DMS153 treated with DMSO at 0.1 percent for 48 hours (cell line): ENCODE measurements around the gene FBP1.
"Not testable (repeated sequence)": the region's sequence is repeated elsewhere in the genome, so short reads cannot be mapped to it uniquely, and the experiment has no call there.

Experiments
- DNase-seq: peaks from one replicate; lab custom pipeline; 2025; ENCODE audit not compliant: unreplicated experiment; lab: John Stamatoyannopoulos, UW

The FBP1 gene

DNA sequence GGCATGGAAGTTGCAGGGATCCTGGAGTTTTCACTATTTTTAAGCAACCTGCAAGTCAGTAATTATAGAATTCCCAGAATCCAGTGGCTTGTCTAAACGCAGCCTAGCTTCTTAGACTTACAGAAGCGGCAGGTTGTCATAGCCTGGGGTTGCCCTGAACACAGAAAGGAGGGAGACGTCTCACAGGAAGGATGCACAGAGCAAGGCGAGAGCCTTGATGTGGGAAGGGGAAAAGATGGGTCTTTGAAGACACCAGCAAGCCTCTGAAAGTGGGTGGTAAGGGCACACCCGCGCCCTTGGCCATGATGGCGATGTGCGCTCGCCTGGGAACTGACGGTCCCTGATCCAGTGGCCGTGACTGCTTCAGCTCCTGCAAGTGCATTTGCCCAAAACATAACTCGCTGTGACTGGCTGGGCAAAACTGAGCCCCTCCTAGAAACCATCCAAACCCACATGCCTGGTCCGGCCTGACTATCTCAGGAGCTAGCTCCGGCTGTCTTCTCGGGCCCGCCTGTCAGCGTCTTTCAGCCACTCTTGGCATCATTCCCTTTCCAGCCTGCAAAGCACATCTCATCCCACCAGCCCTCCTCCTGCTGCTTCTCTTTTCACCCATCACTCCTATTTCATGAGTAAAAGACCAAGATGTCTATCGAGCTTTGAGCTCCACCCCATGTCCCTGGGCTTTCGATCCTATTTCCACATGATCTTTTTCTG is 17.1 kb downstream of the FBP1 start:
- no peak for DNase-seq

DNA sequence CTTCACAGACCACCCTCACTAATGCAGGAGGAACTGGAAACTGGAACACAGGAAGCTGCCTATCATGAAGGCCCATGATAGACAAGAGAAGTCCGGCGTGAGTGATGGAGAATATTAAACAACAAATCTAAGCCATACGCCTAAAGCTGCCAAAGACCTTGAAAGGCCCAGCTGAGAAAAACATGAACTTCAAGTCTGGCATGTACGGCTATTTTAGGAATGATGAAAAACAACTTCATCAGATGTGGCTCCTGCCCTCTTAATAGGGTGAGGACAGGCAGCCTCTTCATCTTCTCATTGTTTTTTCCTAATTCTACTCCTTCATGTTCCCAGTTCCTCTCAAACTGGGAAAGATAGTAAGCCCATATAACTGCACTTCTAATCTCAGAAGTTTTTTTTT is 20.3 kb downstream of the FBP1 start:
- no peak for DNase-seq

DNA sequence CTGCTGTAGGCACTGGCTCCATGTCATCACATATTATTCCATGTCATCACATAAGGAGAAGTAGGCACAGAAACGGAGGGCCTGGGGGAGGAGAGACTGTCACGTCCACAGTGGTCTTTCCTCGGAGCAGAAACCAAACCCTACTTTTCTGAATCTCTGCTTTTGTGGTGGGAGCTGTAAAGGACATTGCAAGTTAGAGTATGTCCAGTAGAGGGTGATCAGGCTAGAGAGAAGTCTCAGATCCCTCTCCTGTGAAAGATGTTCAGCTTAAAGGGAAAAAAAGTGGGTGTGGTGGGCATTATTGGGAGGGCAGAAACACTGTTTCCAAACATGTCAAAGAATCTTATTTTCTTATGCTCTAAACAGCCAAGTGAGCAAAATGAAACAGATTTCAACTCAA is 26.3 kb downstream of the FBP1 start:
- DNase-seq = no peak

DNA sequence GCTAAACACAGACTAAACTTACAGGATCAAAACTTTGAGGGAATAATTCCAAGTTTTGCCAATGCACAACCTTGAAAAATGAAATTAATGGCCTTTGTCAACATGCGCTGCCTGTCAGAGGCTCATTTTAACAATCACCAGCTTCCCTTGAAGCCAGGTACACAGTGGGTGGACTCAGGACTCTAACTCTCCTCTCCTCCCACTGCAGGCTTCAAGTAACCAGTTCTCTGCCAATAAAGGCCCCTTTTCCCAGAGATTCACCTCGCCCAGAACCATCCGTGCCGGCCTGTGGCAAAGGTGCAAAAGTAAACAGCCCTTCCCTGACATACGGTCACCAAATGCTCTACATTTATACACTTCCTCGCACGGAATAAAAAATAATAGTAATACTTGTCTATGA is 27.2 kb downstream of the FBP1 start:
- no peak for DNase-seq

DNA sequence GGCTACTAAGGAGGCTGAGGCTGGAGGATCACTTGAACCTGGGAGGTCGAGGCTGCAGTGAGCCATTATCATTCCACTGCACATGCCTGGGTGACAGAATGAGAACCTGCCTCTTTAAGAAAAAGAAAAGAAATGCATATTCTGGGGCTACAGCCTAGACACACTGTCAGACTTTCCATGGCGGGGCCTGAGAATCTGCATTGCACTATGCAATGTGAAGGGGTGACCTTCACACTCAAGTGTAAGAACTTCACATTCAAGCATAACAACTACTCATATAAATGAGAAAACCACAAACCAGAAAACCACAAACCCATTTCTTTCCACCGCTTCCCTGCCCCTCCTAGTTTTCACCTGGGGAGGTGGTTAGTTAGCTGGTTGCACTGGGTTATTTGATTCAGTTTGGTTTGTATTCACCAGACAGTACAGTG is 27.7 kb downstream of the FBP1 start:
- no peak for DNase-seq

DNA sequence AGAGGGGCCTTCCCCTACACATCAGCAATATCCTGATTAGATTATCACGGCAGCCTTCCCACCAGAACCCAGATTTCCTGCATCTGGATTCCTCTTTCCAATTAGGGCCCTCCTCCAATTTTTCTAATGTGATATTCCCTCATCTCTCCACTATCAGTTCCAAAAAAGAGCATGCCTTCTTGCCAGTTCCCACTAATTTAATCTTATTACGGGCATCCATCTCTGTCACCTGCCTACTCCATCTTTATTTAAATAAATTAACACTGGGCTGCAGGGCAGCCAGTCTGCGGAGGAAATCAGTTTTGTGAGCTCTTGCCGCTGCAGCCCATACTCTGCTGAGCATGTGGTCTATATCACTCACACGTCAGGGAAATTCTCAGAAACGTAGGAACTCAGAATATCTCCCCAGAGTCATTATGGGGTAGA is 29.1 kb downstream of the FBP1 start:
- no peak for DNase-seq

DNA sequence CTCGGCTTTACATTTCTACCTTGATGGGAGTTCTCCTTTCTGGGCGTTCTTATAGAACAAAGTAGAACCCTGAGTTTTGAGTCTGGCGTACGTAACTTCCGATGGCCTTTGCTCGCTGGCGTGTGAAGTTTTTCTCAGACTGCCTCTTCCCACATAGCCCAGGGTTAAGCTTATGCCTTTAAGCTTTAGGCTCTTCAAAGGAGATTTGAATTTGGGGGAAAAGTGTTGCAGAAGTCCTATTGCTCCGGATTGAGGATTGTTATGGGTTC is 32.0 kb downstream of the FBP1 start:
- no peak for DNase-seq

DNA sequence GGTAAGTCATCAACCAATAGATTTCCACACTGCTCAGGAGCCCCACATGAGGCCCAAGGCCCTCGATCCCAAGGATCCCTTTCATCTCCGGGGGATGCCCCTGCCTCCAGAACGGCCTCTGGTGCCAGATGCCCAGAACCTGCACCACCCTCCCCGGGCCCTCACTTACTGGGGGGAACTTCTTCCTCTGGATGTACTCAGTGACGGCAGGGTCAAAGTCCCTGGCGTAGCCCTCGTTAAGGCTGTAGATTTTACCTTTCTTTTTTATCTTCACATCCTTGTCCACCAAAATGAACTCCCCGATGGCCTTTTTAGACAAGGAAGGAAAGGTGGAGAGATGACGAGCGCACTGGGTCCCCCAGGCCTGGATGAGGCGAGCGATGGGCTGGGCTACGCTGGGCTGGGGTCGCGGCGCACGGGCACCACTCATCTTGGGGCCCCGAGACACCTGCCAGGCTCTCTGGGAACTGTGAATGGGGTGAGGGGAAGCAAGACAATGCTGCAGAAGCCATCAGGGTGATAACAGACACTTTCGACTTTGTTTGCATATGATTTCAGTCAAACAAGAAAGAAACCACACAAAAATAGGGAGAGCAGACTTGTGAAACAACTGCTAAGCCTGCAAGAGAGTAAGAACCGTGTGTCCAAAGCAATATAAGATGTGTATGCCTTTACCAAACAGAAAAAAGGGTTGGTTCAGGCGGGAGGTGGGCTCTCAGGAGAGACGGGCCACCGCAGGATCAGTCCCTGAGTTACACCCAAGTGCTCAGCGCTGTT is 32.5 kb downstream of the FBP1 start:
- DNase-seq = no peak

DNA sequence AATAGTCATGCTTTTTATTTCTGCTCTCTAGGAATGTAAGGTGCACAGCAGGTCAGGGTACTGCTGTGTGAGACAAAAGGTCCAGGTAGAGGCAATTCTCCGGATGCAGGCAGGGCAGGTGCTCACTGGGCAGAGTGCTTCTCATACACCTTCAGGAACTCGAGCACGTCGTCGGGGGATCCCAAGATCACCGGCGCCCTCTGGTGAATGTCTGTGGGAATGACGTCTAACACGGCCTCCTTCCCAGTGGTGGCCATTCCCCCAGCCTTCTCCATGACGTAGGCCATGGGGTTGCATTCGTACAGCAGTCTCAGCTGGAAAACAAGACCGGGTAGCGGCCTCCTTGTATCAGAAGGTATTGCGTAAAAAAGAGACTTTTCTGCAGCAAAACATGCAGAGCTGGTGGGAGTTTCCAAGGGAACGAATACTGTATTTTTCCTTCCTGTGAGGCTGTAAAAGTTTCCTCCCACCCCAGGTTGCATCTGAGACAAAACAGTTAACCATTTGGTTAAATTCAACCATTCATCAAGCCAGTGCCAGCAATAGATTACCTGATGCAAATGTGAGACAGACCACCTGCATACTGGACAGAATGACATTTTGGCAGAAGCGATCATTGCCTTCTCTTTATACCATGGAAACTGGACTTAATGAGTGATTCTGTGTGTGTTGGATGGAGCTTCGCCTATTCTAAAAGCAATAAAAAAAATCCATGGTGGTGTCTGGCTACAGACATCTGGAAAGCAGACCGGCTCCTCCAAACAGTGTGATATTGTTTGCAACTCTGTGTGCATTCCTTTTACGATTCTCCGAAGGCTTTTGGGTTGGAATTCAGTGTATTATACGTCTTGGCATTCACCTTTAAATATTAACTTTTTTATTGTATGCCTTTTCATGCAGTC is 35.8 kb downstream of the FBP1 start:
- peak; percentile 42 for DNase-seq

DNA sequence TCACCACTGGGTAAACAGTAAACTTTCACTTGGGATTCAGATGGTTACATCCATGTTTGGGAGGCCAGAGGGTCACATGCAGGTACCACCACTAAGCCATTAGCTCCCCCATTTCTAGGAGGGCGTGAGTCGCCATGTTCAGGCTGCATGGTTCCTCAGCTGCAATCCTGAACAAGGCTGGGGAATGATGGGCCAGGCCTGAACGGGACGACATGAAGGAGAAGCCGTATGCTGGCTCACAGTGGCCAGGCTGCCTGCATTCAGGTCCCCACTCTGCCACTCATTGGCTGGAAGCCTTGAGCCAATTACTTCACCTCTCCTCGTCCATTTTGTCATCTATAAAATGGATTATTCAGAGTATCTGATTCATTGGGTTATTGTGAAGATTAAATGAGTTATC is 36.7 kb downstream of the FBP1 start:
- no peak for DNase-seq

DNA sequence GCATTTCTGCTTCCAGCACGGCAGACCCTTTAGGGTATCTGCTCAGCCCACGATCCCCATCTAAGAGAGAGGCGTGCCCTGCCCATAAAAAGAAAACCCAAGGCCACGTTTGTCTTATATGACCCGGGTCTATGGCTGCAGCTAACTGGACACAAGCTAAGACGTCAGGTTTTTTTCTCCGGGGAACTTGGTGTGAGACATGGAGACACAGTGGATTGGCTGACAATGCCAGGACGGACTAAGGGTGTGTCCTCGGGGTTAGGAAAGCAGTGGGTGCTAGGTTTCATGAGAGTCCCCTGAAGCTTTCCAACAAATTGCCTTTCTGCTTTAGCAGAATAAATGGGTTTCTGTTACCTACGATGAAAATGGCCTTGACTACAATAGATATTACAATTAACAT is 38.6 kb downstream of the FBP1 start:
- DNase-seq = no peak

DNA sequence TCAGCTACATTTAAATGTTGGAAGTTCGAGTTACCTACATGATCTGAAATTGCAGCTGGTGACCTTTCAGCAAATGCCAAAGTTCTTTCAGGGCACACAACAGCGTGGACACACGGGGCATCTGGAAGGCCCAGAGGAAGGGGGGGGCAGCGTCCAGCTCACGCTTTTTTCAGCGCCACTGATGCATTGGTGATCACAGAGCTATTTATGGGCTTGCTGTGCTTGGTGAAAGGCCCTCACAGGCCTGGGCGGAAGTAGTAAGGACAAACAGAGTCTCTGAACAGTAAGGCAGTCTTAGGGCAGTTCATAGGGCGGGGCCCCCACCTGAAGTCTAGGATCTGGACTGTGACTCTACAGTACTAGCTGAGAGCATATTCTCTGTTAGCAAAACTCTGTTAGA is 39.1 kb downstream of the FBP1 start:
- no peak for DNase-seq

DNA sequence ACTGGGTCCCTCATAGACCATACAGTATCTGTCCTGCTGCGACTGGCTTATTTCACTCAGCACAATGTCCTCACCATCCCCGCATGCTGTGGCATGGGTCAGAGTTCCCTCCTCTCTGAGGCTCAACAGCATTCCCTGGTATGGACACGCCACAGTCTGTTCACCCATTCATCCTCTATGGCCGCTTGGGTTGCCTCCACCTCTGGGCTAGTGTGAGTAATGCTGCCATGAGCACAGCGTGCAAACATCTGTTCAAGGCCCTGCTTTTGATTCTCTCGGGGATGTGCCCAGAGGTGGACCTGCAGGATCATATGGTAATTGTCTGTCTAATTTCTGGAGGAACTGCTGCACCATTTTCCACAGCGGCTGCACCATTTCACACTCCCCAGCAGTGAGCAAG is 40.2 kb downstream of the FBP1 start:
- no peak for DNase-seq

DNA sequence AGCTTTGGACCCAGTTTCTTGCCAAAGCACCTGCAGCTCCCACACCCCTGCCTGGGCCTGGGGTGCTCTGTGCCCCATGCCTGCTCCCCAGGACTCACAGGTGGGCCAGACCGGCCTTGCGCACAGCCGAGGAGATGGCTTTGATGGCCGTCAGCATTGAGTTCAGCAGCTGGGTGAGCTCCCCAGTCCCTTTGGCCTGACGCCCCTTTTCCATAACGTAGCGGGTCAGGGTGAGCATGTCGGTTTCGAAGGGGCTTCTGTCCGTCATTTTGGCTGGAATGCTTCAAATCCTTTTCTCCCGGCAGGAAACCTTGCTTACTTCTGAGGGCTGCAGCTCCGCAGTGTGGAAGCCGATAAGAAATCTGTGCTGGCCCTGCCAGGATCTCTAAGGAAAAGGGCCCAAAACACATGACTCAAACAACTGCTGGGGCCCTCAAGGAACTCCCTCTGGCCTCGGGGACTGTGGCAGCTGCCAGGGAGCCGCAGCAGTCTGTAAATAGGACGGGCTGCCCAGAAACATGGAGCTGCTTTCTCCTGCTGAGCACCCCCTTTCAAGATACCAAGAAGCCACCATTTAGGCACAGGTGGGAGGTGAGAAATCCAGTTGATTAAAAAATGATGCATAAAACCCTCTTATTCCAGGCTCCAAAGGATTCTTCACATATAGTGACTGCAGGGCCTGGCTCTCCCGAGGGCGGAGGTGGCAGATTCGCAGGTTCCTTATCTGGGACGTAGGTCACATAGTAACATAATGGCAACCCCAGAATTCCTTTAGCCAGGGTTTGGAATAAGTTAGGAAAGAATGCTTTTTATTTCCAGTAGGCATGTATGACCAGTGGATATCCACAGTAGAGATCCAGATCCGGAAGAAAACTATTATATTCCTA is 45.6 kb downstream of the FBP1 start, which contains the start of gene FBP2:
TSS of gene FBP2 (minus strand) at position 366 of the 887 bp plus-strand sequence. CDS start at position 268, 98 bp downstream.
- no peak for DNase-seq

DNA sequence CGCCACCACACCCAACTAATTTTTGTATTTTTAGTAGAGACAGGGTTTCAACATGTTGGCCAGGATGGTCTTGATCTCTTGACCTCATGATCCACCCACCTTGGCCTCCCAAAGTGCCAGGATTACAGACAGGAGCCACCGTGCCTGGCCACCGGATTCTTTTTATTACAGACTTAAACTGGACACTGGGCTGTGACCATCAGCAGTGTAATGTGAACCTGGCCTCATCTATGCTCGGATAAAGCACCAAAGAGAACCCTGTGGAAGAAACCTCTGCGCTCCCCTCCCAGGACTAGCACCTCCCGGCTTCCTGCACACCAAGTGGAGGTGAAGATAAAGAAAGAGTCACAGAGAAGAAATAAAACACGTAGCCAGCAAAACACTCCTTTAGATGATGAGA is 46.6 kb downstream of the FBP1 start:
- DNase-seq = not testable (repeated sequence)

DNA sequence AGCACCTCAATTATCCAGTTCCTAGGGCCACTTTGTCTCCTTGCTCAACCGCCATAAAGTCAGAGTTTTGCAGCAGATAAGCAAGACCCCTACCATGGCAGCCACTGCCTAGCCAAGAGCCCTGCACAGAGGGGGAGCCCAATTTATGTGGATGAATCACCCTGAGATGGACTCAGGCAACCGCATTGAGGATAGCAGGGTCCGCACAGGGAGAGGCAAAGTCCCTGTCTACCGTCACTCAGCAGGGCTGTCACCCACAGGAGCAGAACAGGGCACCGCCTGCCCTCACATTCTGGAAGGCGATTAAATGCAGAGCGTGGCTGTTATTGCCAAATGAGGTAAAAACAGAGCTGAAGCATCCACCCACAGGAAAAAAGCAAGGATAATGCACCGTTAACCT is 47.4 kb downstream of the FBP1 start:
- no peak for DNase-seq

DNA sequence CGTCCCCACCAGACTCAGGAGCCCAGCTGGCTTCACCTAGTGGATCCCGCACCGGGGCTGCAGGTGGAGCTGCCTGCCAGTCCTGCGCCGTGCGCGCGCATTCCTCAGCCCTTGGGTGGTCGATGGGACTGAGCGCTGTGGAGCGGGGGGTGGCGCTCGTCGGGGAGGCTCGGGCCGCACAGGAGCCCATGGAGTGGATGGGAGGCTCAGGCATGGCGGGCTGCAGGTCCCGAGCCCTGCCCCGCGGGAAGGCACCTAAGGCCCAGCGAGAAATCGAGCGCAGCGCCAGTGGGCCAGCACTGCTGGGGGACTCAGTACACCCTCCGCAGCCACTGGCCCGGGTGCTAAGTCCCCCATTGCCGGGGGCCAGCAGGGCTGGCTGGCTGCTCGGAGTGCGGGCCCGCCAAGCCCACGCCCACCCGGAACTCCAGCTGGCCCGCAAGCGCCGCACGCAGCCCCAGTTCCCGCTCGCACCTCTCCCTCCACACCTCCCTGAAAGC is 48.2 kb downstream of the FBP1 start:
- DNase-seq = not testable (repeated sequence)

DNA sequence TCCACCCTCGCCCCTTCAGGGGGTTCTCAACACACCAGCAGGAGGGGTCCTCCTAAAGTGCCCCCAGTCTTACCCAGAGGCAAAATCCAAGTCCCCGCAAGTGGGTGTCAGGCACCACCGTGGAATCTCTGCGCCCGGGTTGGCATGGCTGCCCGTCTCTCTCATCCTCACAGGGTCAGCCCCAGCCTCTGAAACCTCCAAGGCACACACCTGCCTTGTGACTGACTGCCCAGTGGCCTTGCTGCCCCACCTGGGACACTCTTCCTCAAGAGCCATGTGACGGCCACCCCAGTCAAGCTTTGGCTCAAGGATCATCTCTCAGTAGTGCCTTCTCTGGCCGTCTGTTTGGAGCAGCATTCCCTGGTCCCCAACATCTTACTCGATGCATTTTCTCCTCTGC is 50.6 kb downstream of the FBP1 start:
- DNase-seq = no peak

DNA sequence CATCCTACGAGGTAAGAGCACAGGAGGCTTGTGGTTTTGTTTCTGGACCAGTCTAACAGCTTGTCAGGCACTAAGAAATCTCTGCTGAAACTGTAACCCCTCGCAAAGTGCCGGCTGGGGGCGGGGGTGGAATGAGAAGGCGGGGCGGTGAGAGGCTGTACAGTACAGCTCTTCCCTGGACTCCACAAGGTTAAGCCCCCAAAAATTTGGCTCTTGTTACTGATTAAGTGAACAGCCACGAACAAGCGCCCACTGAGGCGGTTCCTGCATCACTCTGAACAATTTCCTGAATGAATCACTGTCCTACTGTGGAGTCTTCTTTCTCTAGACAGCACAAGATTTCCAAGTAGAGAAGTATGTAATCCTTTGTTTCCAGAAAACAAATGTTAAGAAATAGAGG is 52.5 kb downstream of the FBP1 start:
- no peak for DNase-seq

DNA sequence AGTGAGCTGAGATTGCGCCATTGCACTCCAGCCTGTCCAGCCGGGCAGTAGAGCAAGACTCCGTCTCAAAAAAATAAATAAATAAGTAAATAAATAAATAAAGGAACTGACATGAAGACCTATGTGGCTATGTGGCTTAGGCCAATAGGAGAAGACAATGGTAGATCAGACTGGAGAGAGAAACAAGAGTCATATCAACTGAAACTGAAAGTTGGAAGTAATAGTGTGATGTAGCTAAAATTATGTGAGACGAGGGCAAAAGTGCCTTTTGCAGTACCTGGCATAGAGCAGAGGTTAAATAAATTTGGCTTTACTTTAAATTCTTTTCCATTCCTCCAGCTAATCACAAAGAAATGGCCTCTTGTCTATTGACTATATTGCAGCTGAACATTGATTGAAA is 53.0 kb downstream of the FBP1 start:
- no peak for DNase-seq

DNA sequence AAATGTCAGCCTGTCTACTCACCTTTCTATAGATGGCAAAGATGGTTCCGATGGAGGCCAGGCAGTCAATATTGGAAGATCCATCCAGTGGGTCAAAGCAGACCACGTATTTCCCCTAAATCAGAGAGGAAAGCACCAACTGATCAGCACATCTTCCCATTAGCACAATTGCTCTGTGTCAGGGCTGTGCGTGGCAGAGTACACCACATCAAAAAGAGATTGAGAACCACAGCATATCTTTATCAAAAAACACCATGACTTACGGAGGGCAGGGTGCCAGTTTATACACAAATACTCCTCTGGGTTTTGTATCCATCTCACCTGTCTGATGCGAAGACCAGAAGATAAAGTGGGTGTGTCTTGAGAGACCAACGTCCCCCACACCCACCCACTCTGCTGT is 54.8 kb downstream of the FBP1 start:
- no peak for DNase-seq
